Stimulated activated CD8-positive, alpha-beta memory T cell treated with anti-CD3 and anti-CD28 coated beads, Interleukin-15, amount 100 ng/mL, for 1 hour (primary cell): Measurements from ENCODE around the gene CCDC68.

Experiments used
- DNase-seq: peaks from one replicate; pipeline ENCODE4 v3.0.0-alpha.2; 2020; ENCODE audit warnings: low read depth

CCDC68 gene

DNA sequence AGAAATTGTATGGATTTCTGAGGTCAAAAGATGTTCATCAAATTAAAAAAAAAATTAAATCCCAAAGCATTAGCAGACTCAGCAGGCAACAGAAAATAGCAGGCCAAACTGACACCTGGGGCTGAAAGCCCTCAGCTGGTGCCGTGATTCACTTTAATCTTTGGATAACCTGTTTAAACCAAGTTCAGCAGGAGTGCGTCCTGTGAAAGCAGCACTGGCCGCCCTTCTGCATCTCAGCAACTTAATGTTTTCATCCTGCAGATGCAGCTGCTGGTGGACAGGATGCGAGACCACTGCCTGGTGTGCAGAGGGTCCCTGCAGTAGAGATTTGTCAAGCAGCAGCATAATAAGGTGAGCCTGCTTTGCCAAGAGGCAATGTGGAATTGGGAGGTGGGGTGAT is 41.2 kb downstream of the CCDC68 start:
- DNase-seq = no peak

DNA sequence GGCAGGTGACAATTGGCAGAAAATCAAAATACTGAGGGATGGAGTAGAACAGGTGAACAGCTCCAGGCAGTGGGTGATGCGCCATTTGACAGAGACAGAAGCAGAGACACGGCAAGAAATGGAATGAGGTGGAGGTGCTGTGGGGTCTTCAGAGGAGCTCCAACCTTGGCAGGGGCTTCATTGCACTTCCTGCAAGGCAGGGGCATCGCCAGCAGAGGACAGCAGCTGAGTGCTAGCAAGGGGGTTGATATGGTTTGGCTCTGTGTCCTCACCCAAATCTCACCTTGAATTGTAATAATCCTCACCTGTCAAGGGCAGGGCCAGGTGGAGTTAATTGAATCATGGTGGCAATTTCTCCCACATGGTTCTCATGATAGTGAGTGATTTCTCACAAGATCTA is 42.8 kb downstream of the CCDC68 start:
- no peak for DNase-seq

GRCh38 chr18:54914816-54915215 is 44.4 kb downstream of the CCDC68 start:
- no peak for DNase-seq

DNA sequence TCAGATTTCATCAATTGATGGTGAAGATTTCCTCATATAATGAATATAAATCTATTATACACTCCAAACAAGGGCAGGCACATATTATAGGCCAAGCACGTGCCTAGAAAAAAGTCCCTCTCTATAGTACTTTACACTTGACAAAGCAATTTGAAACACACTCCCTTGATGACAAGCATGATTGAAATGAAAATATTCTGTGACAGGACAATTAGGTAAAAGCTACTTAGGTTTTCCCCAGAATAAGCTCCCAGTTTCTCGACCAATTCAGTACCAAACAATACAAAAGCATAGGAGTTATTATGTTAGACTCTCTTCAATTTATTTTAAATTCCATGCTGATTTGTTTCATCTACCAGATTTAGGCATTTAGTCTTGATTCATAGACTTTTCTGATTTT is 47.7 kb downstream of the CCDC68 start:
- DNase-seq = no peak

- no peak for DNase-seq
Measured at GRCh38 chr18:54910161-54910919, 48.9 kb downstream of the CCDC68 start.

- DNase-seq = no peak
Measured at GRCh38 chr18:54909538-54909937, 49.7 kb downstream of the CCDC68 start.

DNA sequence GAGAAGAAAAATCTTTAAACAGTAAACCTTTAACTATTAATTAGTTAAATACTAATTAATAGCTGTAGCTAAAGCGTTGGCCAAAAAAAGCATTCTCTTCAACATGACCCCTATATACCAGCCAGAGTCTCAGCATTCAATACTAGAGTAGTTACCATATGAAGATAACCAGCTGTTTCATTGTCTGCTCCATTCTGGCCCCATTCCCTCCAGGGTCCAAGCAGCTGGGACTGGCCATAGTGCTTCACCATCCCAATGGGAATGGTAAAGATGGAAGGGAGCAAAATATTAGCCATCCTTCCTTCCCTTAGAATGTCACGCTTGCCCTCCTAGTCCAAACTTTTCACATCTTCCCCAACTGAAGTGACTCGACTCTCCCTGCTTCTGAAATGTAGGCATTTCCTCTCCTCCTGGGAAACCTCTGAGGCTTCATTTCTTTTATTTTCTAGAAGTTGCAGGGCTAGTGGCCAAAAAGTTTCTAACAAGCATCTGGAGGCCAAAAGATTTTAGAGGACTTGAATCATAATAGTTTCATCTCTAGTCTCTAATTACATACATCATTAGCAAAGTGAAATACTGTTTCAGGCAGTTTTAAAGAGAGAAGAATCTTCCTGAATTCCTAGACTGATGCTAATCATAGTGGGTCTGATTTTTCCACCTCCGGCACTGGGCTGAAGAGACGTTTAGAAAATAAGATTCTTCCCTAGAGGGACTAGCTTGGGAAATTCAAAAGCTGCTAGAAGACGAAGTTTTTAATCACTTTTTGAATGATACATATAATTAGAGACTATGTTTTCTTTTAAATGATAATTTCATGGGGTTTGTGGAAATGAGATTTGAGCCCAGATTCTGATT is 52.7 kb downstream of the CCDC68 start:
- no peak for DNase-seq

DNA sequence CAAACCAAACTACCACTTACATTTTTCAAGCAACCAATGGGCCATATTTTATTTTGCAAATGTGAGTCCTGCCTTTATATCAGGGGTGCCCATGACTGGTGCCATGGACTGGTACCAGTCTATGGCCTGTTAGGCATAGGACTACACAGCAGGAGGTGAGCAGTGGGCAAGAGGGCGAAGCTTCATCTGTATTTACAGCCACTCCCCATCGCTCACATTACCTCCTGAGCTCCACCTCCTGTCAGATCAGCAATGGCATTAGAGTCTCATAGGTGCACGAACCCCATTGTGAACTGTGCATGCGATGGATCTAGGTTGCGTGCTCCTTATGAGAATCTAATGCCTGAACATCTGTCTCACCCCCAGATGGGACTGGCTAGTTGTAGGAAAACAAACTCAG is 53.6 kb downstream of the CCDC68 start:
- DNase-seq = no peak

GRCh38 chr18:54904581-54904980 is 54.7 kb downstream of the CCDC68 start:
- DNase-seq = no peak

DNA sequence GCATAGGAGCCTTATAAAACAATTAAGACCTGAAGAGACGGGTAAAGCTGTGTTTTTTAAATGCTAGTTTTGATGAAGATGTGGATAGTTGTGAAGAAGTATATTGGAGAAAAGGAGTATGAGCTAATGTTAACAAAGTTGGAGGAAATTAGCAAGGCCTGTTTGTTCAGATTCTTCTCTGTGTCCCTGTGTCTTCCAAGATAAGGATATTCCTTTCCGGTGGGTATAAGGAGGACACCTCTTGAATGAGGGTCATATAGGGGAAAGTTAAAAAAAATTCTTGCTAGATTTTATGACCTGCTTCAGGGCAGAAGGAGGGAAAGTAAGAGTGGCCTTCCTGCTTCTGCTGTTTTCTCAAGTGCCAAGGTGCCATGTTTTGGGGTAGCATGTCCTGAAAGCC is 59.0 kb downstream of the CCDC68 start:
- DNase-seq = no peak

DNA sequence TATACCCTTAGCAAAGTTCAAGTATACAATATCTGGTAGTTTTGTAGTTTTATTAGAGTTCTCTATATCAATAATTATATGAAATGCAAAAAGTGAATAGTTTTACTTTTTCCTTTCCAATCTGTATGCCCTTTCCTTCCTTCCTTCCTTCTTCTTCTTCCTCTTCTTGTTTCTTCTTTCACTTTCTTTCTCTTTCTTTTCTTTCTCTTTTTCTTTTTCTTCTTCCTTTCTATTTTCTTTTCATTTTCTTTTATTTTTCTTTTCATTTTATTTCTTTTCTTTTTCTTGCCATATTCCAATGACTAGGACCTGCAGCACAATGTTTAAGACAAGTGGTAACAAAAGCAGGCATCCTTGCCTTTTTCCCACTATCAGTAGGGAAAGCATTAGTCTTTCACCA is 59.8 kb downstream of the CCDC68 start:
- DNase-seq = no peak

GRCh38 chr18:54888933-54889332 is 70.3 kb downstream of the CCDC68 start:
- DNase-seq = no peak

DNA sequence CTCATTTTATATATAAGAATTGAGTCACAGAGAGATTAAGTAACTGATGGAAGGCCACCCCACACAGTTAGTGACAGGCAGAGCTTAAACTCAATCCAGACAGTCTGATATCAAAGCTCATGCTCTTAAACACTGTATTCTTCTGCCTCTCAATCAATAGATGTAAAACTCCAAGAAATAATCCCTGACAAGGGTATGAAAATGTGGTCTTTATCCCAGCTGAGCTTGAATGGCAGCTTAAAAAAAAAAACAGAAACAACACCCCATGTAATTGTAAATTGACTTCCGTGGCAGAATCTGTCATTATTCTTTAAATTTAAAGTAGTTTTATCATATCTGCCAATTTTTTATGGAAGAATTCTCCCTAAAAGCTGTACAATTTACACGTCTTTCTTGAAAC is 70.9 kb downstream of the CCDC68 start:
- DNase-seq = no peak

DNA sequence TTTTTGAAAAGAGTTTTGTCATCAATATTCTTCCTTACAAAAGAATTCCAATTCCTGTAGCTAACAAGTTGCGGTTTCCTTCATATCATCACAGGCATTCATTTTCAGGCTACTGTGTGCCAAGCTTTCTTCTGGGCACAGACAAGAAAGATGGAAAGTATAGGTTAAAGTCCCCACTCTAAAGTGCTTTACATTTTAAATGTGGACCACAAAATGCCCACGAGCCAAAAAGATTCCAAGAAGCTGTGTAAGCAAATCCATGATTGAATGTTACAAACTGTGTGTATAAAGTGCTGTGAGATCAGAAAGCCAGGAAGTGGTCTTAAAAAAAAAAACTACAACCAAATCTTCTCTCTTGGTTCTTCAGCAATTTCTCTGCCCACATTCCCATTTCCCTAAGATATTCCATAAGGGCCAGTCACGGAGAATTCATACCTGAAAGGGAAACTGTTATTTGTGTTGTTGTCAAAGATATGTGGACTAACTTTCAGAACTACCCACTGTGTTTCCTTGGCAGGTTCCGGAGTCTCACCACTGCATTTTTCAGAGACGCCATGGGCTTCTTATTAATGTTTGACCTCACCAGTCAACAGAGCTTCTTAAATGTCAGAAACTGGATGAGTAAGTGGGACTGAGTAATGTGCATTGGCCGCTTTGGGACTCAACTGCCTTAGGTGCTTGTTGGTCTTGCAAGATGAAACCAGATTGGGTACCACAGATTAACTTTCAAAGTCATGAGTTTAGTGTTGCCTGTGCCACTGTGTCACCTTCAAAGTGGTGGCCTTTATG is 75.3 kb downstream of the CCDC68 start:
- DNase-seq = no peak

DNA sequence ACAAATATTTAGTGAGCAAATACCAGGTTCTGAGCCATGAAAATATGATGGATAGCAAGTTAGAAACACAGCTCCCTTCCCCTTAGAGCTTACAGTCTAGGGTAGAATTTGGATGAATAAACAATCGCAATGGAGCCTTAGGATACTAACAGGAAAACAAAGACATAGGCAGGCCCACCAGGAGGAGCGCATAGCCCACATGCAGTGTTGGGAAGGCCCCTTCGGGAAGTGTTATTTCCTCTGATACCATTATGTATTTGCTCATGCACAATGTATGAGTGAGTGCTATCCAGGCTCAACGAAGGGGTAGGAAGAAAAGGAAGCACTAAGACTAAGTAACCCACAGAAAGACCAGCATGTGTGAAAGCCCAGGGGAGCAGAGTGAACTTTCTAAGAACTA is 76.9 kb downstream of the CCDC68 start:
- no peak for DNase-seq

GRCh38 chr18:54881229-54881768 is 78.0 kb downstream of the CCDC68 start:
- no peak for DNase-seq

- no peak for DNase-seq
Measured at GRCh38 chr18:54880395-54881105, 78.7 kb downstream of the CCDC68 start.

DNA sequence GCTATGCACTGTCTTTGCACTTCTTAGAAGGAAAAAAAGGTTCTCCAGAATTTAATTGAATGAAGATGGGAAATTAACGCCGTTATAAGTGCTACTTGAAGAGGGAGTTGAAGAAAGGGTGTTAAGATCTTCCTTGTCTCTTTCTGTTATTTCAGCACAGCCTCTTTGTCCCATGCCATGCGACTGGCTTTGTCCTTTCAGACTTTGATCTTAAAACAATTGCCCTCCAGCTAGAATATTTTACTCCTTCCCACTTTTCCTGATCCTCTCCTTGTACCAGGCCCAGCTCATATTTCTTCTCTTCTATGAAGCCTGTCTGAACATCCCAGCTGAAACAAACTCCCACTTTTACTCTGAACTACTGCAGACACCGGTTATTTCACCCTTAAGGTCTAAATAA is 79.6 kb downstream of the CCDC68 start:
- no peak for DNase-seq

DNA sequence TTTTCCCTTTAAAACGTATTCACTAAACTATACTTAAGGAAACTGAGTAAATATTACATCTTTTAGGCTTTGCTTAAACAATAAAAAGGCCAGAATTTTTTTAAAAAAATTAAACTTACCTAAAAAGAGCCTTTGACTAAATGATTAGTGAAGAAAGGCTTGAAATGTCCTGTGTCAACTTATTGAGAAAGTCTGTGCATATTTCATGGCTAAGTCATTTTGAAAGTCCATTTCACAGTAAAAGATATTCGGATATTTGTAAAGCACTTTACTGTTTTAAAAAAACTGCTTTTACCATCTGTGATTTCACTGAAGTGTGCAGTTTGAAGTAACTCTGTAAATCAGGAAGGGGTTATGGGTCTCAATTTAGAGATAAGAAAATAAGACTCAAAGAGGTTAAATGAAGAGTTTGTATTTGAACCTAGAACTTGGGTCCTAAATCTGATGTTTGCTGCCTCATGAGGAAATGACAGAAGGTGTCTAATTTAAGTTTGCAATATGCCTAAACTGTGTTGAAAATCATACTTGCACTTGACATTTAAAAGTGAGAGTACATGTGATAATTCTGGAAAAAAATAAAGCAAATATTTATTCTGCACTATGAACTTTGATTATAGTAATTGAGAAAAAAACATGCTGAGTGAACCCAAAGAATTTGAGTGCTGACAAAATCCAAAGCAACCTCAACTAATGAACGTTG is 80.5 kb downstream of the CCDC68 start:
- no peak for DNase-seq

- DNase-seq = no peak
Measured at GRCh38 chr18:54878159-54878622, 81.1 kb downstream of the CCDC68 start.

- DNase-seq = no peak
Measured at GRCh38 chr18:54877076-54877475, 82.2 kb downstream of the CCDC68 start.
